ENCODE measurements around the gene GTF2H2.

DNA sequence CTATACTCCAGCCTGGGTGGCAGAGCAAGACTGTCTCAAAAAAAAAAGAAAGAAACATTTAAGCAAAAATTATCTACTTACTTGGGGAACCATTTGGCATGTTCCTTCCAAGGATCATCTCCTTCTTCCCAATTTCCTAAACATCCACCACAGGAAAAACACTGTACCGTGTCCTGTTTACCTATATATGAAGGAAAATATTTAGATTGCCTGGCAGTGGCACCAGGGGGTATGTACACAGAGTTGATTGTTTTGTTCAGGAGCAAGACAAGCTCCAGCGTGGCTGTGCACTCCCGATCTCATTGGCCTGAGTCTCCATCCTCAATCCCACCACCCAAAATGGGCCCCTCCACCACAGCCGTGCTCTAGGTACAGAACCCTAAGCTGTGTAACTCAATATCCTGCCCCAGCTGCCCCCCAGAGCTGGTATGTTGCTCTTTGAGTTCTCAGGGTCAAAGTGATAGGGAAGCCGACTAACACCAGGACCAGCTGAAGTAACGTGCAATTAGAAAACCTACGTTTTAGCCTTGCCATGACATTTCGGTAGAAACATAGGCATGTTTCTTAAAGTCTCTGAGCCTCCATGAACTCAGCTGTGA is 56.2 kb downstream of the GTF2H2 start:
- TF ChIP-seq CTCF (IDR thresholded peaks at IDR 0.05) (no peak), POLR2A (IDR thresholded peaks at IDR 0.05) (no peak)
